Activated T-helper 1 cell treated with anti-CD3 and anti-CD28 coated beads, Interleukin-12 subunit alpha, Interleukin-12 subunit beta, Interleukin-2, Interleukin-4 antibody, amounts not matched to agents 30 ng/mL and 10 ng/mL and 1 ng/mL, durations not matched to agents 14 hours and 24 hours and 36 hours (primary cell): ENCODE results near the gene PIK3C2B. TPM values are rescaled to one million over a fixed set of nuclear protein-coding genes. Genes with fewer than 3 reads are reported as not detected.

Experiments used
- DNase-seq: peaks from one replicate; pipeline ENCODE4 v3.0.0; 2021; ENCODE audit warnings: low spot score
- H3K27ac Mint-ChIP-seq: one replicate; pipeline ENCODE4 v1.8.0; 2021; ENCODE audit warnings: mild to moderate bottlenecking, mixed read lengths
- H3K27me3 Mint-ChIP-seq: one replicate; pipeline ENCODE4 v1.8.0; 2022; ENCODE audit warnings: mild to moderate bottlenecking, moderate library complexity, mixed read lengths; ENCODE audit not compliant: insufficient read depth
- H3K36me3 Mint-ChIP-seq: one replicate; pipeline ENCODE4 v1.8.0; 2021; ENCODE audit warnings: low read depth, mixed read lengths
- H3K4me1 Mint-ChIP-seq: one replicate; pipeline ENCODE4 v1.8.0; 2021; ENCODE audit warnings: low read depth, mixed read lengths
- H3K4me3 Mint-ChIP-seq: one replicate; pipeline ENCODE4 v1.8.0; 2021; ENCODE audit warnings: mild to moderate bottlenecking, moderate library complexity, mixed read lengths
- H3K9me3 Mint-ChIP-seq: one replicate; pipeline ENCODE4 v1.8.0; 2021; ENCODE audit warnings: mixed read lengths
- intact Hi-C: fragments of 100-400 bp; cut with micrococcal nuclease; formaldehyde crosslinking; loops from one replicate; pipeline ENCODE4 v1.15.1; 2024
- total RNA-seq: library from RNA; stranded (reverse); gene quantifications from 2 replicates; pipeline ENCODE4 v1.2.3, GENCODE V29; 2022

The PIK3C2B gene
- total RNA-seq, 1 donor from 2014 or later: 24.1 TPM

DNA sequence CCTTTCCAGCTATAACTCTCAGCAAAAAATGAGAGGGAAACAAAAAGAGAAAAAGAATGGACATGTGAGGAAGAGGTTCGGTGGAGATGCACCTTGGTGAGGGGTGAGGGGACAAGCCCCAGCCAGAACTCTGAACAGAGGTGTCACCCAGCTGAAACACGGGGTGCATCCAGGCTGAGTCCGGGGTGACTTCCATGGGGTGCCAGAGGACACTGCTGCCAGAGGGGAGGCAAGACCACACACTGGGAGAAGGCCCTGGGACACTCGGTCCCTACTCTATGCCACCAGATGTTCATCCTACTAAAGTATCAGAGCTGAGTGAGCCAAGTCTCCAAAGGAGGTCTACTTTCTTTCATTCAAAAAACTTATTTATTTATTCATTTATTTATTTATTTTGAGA lies 46.9 kb downstream of the PIK3C2B start:
- intact Hi-C loops: no loop called here
- H3K36me3 Mint-ChIP-seq: peaks cover 31% of the 10 kb centered on the region
- H3K27ac Mint-ChIP-seq: no peak overlapping the region

GRCh38 chr1:204447190-204447589 lies 47.4 kb downstream of the PIK3C2B start:
- H3K4me1 Mint-ChIP-seq: peaks cover 54% of the 10 kb centered on the region
- H3K9me3 Mint-ChIP-seq: no peaks in the 10 kb centered on the region
- H3K27me3 Mint-ChIP-seq: no peaks in the 10 kb centered on the region
- DNase-seq: no peak
- peaks cover 36% of the 10 kb centered on the region for H3K36me3 Mint-ChIP-seq
- H3K27ac Mint-ChIP-seq: no peak overlapping the region
- no peak overlapping the region for H3K4me3 Mint-ChIP-seq
- intact Hi-C loops: no loop called here

More for the DNA sequence above, 46.9 kb downstream of the PIK3C2B start:
- no peak for DNase-seq
- H3K9me3 Mint-ChIP-seq: no peaks in the 10 kb centered on the region
- H3K4me3 Mint-ChIP-seq: no peak overlapping the region
- no peaks in the 10 kb centered on the region for H3K27me3 Mint-ChIP-seq
- peaks cover 55% of the 10 kb centered on the region for H3K4me1 Mint-ChIP-seq

DNA sequence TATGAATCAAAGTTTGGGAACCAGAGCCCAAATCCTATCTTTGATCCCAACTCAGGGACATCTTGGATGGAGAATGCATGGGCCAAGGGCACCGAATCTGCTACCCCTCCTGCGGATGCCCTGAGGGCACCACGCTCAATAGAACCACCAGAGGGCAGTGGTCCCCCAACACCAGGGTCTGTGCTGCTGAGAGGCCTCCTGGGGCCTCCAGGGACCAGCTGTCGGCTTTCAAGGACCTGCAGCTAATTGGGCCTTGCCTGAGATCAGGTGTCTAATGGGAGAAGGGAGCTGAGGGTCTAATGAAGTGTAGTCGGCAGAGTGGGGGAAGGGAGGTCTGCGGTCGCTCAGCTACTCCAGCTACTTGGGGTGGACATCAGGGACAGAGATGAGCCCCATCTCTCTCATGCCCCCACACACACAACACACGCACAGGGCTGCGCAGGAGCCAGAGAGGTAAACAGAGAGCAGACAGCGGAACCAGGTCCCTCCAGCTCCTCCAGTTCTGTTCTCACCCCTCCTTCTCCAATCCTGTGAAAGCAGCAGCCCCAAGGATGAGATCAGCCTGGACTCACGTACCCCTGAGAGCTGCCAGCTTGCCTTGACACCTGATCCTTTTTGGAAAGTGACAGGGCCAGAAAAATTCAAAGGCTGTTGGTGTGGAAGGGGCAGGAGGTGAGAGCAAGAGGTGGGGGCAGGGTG lies 48.0 kb downstream of the PIK3C2B start:
- Mint-ChIP-seq H3K4me3 (no peak overlapping the region), H3K27me3 (no peaks in the 10 kb centered on the region), H3K9me3 (no peaks in the 10 kb centered on the region), H3K27ac (peak overlapping the region; percentile 49), H3K4me1 (peaks cover 48% of the 10 kb centered on the region), H3K36me3 (peaks cover 42% of the 10 kb centered on the region)
- intact Hi-C loops: loop anchor here (1.0 kb wide), 3 partner anchors 15 to 361 kb away; no protein-coding TSS in a partner anchor
- peak; percentile 66 for DNase-seq

- no peaks in the 10 kb centered on the region for H3K9me3 Mint-ChIP-seq
- H3K4me1 Mint-ChIP-seq: peaks cover 42% of the 10 kb centered on the region
- H3K27ac Mint-ChIP-seq: no peak overlapping the region
- peaks cover 43% of the 10 kb centered on the region for H3K36me3 Mint-ChIP-seq
- intact Hi-C loops: loop anchor here (1.0 kb wide), 3 partner anchors 15 to 361 kb away; no protein-coding TSS in a partner anchor
- DNase-seq: no peak
- no peaks in the 10 kb centered on the region for H3K27me3 Mint-ChIP-seq
- H3K4me3 Mint-ChIP-seq: no peak overlapping the region
Observed at GRCh38 chr1:204445860-204446412, 48.7 kb downstream of the PIK3C2B start.

Other genes with a start within 250 kb of the PIK3C2B start
- gene PLEKHA6, start 134.9 kb downstream of the PIK3C2B start, total RNA-seq: 0.05 and 0.21 TPM in 2 replicates
- gene PPP1R15B, start 83.0 kb downstream of the PIK3C2B start, total RNA-seq: 75.8 and 76.2 TPM in 2 replicates
- gene MDM4, start 21.6 kb upstream of the PIK3C2B start, total RNA-seq: 75.5 and 80.3 TPM in 2 replicates
- gene LRRN2, start 190.9 kb upstream of the PIK3C2B start, total RNA-seq: not detected in 2 replicates